ENCODE data around the gene TLX2. TPM values are rescaled to one million over a fixed set of nuclear protein-coding genes. Genes with fewer than 3 reads are reported as not detected.

Gene TLX2
- total and polyA plus RNA-seq, 2 donors (not counting 3 experiments of a cell fraction or from before 2014, with no cell fraction given): not detected

- H3K4me1 ChIP-seq (ENCODE audit: control insufficient read depth, extremely low read depth, insufficient read depth, low read length): peaks cover 7% of the 10 kb centered on the region
These were observed 45.7 kb downstream of the TLX2 start for GRCh38 chr2:74559912-74560311.

More at GRCh38 chr2:74559912-74560311, 45.7 kb downstream of the TLX2 start:
- dilution Hi-C loops (cut with MboI; ENCODE audit: extremely low pct_ligation_motif_present, low sequenced_read_pairs) (no loop called here), intact Hi-C loops (cut with micrococcal nuclease) (no loop called here)
- Histone ChIP-seq H3K79me2 (ENCODE audit: control insufficient read depth, insufficient read depth, low read length) (no peaks in the 10 kb centered on the region), H2AFZ (ENCODE audit: low read depth, low read length) (no peak overlapping the region), H3K9me3 (replicated peaks; ENCODE audit: control insufficient read depth, insufficient read depth, low read length) (no peaks in the 10 kb centered on the region), H3K9me1 (replicated peaks; ENCODE audit: control insufficient read depth, extremely low read depth, insufficient read depth, low read length) (no peaks in the 10 kb centered on the region), H3K4me3 (replicated peaks in 1 of 3; ENCODE audit: insufficient read depth in 1 of 3, low read depth in 1 of 3, low read length in 3 of 3) (no peak overlapping the region), H4K20me1 (replicated peaks; ENCODE audit: control insufficient read depth, extremely low read depth, insufficient read depth, low read length) (no peaks in the 10 kb centered on the region), H3K9ac (replicated peaks; ENCODE audit: extremely low read depth, insufficient read depth, low read length) (no peak overlapping the region), H3K27ac (ENCODE audit: insufficient read depth, low read depth, low read length) (no peak overlapping the region), H3K4me2 (ENCODE audit: insufficient read depth, low read length) (no peak overlapping the region), H3K36me3 (ENCODE audit: control insufficient read depth in 2 of 2, extremely low read depth in 1 of 2, insufficient read depth in 2 of 2, low read length in 2 of 2) (peaks cover 0 to 4% of the 10 kb centered on the region in 2 experiments), H3K27me3 (ENCODE audit: control insufficient read depth in 2 of 2, insufficient read depth in 2 of 2, low read length in 2 of 2) (peaks cover 0 to 8% of the 10 kb centered on the region in 2 experiments)
- CTCF ChIA-PET: interaction anchor here (0.6 to 1.8 kb wide), 3 partner anchors 28 to 618 kb away, joined by 3 to 6 read pairs (median 3); partner anchors contain the start of genes CCDC142 and TTC31
- TF ChIP-seq, protein P1, sequence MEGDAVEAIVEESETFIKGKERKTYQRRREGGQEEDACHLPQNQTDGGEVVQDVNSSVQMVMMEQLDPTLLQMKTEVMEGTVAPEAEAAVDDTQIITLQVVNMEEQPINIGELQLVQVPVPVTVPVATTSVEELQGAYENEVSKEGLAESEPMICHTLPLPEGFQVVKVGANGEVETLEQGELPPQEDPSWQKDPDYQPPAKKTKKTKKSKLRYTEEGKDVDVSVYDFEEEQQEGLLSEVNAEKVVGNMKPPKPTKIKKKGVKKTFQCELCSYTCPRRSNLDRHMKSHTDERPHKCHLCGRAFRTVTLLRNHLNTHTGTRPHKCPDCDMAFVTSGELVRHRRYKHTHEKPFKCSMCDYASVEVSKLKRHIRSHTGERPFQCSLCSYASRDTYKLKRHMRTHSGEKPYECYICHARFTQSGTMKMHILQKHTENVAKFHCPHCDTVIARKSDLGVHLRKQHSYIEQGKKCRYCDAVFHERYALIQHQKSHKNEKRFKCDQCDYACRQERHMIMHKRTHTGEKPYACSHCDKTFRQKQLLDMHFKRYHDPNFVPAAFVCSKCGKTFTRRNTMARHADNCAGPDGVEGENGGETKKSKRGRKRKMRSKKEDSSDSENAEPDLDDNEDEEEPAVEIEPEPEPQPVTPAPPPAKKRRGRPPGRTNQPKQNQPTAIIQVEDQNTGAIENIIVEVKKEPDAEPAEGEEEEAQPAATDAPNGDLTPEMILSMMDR (IDR thresholded peaks at IDR 0.05; ENCODE audit: extremely low read depth in 1 of 2, insufficient read depth in 1 of 2, low read depth in 1 of 2, low read length in 2 of 2): no peak
- TF ChIP-seq JUN (IDR thresholded peaks at IDR 0.05; ENCODE audit: borderline replicate concordance, insufficient read depth, insufficient read length, low read depth) (no peak), POLR2AphosphoS5 (IDR thresholded peaks at IDR 0.05; ENCODE audit: insufficient read depth, low read depth, low read length) (no peak), EZH2 (IDR thresholded peaks at IDR 0.05; ENCODE audit: borderline replicate concordance, low read depth, low read length, severe bottlenecking) (no peak), GATA2 (IDR thresholded peaks at IDR 0.05; ENCODE audit: insufficient read depth, insufficient read length, low read depth, low read length) (no peak), FOS (IDR thresholded peaks at IDR 0.05; ENCODE audit: borderline replicate concordance, insufficient read depth, low read length) (no peak), POLR2A (IDR thresholded peaks at IDR 0.05; ENCODE audit: low read depth, low read length) (no peak), MYC (IDR thresholded peaks at IDR 0.05; ENCODE audit: low read depth, low read length) (no peak), MAX (IDR thresholded peaks at IDR 0.05; ENCODE audit: insufficient read depth, insufficient read length) (no peak)
- no TSS peak for BruUV-seq (replicated peaks)
- no peak for FAIRE-seq
- POLR2A ChIA-PET: no interaction called here
- no peak for DNase-seq (ENCODE audit: low read depth, low spot score)
